Omental fat pad (tissue), 4 donors: ENCODE measurements around the gene ZDHHC13. TPM values are rescaled to one million over a fixed set of nuclear protein-coding genes. Genes with fewer than 3 reads are reported as not detected.

Experiments used
- ATAC-seq: fragments of 150-250 bp; one replicate; pipeline ENCODE4 v1.9.1; 2016; ENCODE audit warnings: mild to moderate bottlenecking, moderate library complexity; ENCODE audit not compliant: low FRiP score
- DNase-seq: peaks from one replicate; pipeline ENCODE4 v3.0.0-alpha.2; 2019; ENCODE audit warnings: low spot score
- total RNA-seq, 4 donors: library from RNA; depleted of rRNA; stranded (reverse); fragments of >200 nt; gene quantifications; one replicate each; pipeline ENCODE4 v1.1.0, GENCODE V29; 2016
- TF ChIP-seq, protein P1 (sequence below), 3 donors: fragments of 450-650 bp; IDR thresholded peaks; one replicate each; pipeline ENCODE4 v1.5.1; 2016 to 2017; ENCODE audit warnings: antibody characterized with exemption in 3 of 3, mild to moderate bottlenecking in 3 of 3, moderate library complexity in 2 of 3

Gene ZDHHC13
- total RNA-seq, 4 donors from 2014 or later, result 8.6 to 12.5 (median 9.7) TPM

DNA sequence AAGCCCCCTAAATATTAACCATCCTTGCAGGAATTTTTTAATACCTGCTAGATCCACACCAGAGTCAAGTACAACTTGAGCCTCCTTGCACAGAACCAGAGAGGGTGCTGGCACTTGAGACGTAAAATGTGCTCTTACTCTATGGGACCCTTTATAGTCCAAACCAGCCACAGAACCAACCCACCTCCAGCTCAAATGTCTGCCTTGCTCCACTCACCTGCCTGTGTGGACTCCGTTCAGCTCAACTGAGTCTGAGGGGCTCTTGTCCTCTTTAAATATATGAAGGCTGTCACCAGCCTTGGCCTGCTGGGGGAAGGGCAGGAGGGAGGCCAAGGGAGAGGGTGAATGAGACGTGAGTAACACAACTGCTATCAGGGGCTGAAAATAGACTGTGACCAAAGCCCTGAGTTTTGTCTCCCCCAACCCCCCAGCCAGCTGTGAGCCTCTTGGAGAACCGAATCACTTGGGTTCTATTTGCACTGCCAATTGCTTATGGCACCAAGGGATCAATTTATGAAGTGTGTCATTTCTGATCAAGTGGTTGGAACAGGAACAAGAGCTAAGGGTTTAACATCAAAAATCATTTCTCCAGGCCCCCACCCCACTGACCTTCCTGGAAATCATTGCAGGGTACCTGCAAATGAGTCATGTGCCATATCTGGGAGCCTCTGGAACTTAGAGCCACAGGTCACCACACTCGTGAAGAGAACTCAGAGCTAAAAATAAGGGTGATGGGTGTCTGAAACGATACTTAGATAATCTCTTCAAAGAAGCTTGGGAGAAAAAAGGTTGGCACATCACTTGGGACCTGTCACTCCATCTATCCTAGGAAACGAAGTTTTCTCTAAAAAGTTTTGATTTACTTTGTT lies 85.0 kb downstream of the ZDHHC13 start, which contains the start of gene CSRP3:
Gene CSRP3 (minus strand): TSS at position 247 of the 869 bp plus-strand sequence. CDS start 9,535 bp downstream, outside the sequence.
- DNase-seq (no peak), ATAC-seq (no peak)
- TF ChIP-seq, protein P1, sequence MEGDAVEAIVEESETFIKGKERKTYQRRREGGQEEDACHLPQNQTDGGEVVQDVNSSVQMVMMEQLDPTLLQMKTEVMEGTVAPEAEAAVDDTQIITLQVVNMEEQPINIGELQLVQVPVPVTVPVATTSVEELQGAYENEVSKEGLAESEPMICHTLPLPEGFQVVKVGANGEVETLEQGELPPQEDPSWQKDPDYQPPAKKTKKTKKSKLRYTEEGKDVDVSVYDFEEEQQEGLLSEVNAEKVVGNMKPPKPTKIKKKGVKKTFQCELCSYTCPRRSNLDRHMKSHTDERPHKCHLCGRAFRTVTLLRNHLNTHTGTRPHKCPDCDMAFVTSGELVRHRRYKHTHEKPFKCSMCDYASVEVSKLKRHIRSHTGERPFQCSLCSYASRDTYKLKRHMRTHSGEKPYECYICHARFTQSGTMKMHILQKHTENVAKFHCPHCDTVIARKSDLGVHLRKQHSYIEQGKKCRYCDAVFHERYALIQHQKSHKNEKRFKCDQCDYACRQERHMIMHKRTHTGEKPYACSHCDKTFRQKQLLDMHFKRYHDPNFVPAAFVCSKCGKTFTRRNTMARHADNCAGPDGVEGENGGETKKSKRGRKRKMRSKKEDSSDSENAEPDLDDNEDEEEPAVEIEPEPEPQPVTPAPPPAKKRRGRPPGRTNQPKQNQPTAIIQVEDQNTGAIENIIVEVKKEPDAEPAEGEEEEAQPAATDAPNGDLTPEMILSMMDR (IDR thresholded peaks at IDR 0.05), result no peak

DNA sequence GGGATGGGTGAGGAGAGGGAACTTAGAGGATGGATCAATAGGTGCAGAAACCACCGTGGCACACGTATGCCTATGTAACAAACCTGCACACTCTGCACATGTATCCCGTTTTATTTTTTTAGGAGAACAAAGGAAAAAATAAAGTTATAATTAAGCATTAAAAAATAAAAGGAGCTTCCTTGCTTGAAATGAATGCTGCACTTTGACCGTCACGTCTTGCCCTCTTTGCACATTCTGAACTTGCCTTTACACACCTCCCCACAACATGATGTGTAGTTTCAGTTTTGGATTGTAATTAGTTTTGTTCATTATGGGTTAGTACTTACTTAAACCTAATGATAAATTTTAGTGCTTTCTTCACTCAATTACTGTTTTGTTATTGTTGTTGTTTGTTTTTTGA lies 87.9 kb downstream of the ZDHHC13 start:
- ATAC-seq (no peak), DNase-seq (no peak)
- TF ChIP-seq, protein P1 (IDR thresholded peaks at IDR 0.05), result no peak

DNA sequence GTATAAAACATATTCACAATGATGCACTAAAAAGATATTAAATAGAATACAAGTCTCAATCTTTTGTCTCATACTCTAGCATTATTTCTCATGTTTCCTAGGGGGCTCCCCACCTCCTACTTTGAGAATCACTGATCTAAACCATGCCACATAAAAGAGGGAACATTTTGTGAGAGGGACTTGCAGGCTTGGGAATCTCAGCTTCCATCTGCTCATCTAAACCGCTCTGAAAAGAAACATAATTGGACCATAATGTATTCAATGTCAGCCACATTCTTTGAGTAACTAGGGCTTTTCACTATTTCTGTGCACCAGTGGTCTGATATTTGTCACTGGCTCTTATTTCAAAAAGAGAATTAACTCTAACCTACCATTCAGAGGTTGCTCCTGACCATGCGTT lies 91.2 kb downstream of the ZDHHC13 start:
- ATAC-seq, result no peak
- TF ChIP-seq, protein P1 (IDR thresholded peaks at IDR 0.05), result no peak

DNA sequence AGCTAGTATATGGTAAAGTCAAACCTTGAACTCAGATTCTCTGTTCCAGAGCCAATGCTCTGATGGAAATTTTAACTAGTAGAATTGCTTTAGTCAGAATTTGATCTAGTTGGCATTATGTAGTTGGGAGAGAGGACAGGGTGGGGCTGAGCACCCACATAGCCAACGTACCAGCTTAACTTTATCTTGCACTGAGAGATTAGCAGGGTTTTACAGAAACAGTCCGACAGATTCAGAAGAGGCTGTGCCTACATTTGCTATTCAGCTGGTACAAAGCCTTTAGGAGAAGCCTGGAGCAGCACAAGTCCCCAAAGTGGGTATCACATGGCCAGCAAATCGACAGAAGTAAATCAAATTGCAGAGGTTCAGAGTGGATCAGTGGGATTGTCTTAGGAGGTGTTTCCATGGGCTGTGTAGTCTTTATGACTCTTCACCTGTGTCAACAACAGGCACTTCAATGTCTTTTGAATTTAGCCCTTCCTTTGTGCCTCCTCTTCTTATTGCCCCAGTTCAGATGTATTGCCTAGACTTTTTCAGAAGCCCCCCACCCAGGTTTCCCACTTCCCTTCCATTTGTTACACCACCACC lies 92.1 kb downstream of the ZDHHC13 start:
- DNase-seq, result no peak
- peak; percentile 10 for ATAC-seq
- TF ChIP-seq, protein P1 (IDR thresholded peaks at IDR 0.05), result no peak

More for the DNA sequence above, 91.2 kb downstream of the ZDHHC13 start:
- DNase-seq, result no peak

DNA sequence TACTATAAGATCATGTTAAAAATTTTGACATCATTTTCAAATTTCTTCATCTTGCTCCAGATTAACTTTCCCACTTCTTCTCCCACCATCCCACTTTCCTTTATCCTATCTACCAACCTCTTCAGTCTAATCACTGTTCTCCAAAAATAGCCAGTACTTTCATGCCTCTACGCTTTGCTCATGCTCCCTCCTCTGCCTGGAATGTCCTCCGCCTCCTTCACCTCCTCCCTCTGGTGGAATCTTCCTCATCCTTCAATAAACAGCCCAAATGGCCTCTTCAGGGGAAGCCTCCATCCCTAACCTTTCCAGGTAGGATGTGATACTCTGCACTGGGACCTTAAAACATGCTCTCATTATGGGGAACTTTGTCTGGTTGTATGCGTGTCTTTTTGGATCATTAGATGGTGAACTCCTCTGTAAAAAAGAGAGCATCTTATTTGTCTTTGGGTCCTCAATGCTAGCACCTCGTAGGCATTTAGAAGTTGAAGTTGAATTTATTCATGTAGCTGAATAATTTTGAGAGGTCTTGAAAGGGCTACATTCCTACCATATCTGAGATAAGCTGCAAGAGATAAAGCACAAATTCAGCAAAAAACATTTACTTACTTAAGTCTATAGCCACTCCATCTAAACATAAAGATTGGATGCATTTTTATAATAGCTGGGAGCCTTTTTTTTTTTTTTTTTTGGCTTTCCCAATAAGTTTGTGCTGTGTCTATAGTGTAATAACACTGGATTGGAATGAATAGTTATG lies 92.8 kb downstream of the ZDHHC13 start:
- DNase-seq (no peak), ATAC-seq (peak; percentile 69)
- TF ChIP-seq, protein P1 (IDR thresholded peaks at IDR 0.05), result no peak

DNA sequence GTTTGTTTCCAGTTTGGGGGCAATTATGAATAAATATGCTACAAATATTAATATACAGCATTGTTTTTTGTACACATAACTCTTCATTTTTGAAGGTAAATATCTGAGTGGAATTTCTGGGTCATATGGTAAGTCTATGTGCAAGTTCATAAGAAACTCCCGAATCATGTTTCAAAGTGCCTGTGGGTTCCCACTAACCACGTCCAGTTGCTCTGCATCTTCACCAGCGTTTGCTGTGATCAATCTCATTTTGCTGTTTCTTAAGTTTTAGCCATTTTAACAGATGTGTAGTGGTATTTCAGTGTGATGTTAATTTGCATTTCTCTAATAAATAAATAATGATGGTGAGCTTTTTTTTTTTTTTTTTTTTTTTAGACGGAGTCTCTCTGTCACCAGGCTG lies 99.1 kb downstream of the ZDHHC13 start:
- ATAC-seq, result no peak
- no peak for DNase-seq
- TF ChIP-seq, protein P1 (IDR thresholded peaks at IDR 0.05), result no peak
